Activated CD4-positive, alpha-beta T cell treated with anti-CD3 and anti-CD28 coated beads, Interleukin-2, amount 10 ng/mL, durations not matched to agents 24 days and 14 days (primary cell): ENCODE measurements around the gene EXOC2. TPM values are rescaled to one million over a fixed set of nuclear protein-coding genes. Genes with fewer than 3 reads are reported as not detected.

Experiments
- DNase-seq: peaks from one replicate; pipeline ENCODE4 v3.0.0; 2022
- H3K27ac Mint-ChIP-seq: one replicate; pipeline ENCODE4 v1.8.0; 2022; ENCODE audit warnings: mild to moderate bottlenecking, mixed read lengths
- H3K27me3 Mint-ChIP-seq: one replicate; pipeline ENCODE4 v1.8.0; 2022; ENCODE audit warnings: mixed read lengths
- H3K36me3 Mint-ChIP-seq: one replicate; pipeline ENCODE4 v1.8.0; 2022; ENCODE audit warnings: low read depth, mild to moderate bottlenecking, mixed read lengths
- H3K4me1 Mint-ChIP-seq: one replicate; pipeline ENCODE4 v1.8.0; 2021; ENCODE audit warnings: mixed read lengths
- H3K4me3 Mint-ChIP-seq: one replicate; pipeline ENCODE4 v1.8.0; 2022; ENCODE audit warnings: mild to moderate bottlenecking, moderate library complexity, mixed read lengths
- H3K9me3 Mint-ChIP-seq: one replicate; pipeline ENCODE4 v1.8.0; 2021; ENCODE audit warnings: mixed read lengths
- intact Hi-C: fragments of 100-400 bp; cut with micrococcal nuclease; formaldehyde crosslinking; loops from one replicate; pipeline ENCODE4 v1.15.1; 2023
- total RNA-seq: library from RNA; stranded (reverse); gene quantifications from 2 replicates; pipeline ENCODE4 v1.2.3, GENCODE V29; 2022

Gene EXOC2
- total RNA-seq, 1 donor from 2014 or later, result 43.6 TPM

DNA sequence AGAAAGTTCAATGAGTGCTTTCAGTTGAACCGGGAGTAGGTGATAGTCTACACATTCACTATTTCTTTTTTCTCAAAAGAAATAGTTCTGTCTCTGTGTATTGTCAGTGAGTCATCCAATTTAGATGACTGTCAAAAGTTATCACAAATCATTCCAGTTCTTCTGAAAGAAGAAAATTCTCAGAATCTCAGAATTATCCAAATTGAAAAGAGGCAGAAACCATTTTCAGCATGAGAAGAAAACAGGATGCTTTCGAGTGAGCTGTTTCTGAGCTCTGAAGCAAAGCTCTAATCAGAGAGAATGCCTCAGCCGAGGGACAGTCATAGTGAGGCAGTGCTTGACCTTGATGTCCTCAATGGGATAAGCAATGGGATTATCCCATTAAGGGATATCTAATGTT, 134.0 kb downstream of the EXOC2 start:
- DNase-seq, result peak; percentile 64
- Mint-ChIP-seq H3K4me1 (peaks cover 35% of the 10 kb centered on the region), H3K27me3 (no peaks in the 10 kb centered on the region), H3K4me3 (peak overlapping the region; percentile 33), H3K9me3 (no peaks in the 10 kb centered on the region), H3K36me3 (peaks cover 67% of the 10 kb centered on the region), H3K27ac (peak overlapping the region; percentile 90)
- intact Hi-C loops, result loop anchor here (1.0 kb wide), 1 partner anchor 11 kb away; no protein-coding TSS in a partner anchor

DNA sequence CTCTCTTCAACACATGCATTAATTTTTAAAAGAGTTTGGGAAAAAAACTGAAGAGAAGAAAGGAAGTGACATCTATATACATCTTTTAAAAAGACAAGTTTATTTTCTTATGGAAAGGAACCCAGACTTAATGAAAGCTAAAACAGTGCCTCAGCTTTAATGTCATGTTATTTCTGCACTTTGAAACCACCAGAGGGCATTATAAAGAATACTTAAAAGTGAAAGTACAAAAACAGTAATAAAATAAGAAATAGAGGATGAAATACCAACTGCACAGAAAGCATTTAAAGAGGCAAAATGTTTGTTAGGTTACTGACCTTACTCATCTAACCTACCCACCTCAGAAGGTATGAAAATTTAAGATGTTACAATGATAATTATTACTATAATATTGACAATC, 134.8 kb downstream of the EXOC2 start:
- intact Hi-C loops, result no loop called here
- H3K36me3 Mint-ChIP-seq, result peaks cover 70% of the 10 kb centered on the region
- peaks cover 35% of the 10 kb centered on the region for H3K4me1 Mint-ChIP-seq
- H3K27ac Mint-ChIP-seq, result peak overlapping the region; percentile 91
- no peaks in the 10 kb centered on the region for H3K9me3 Mint-ChIP-seq
- H3K27me3 Mint-ChIP-seq, result no peaks in the 10 kb centered on the region
- DNase-seq, result peak; percentile 36
- peak overlapping the region; percentile 57 for H3K4me3 Mint-ChIP-seq

DNA sequence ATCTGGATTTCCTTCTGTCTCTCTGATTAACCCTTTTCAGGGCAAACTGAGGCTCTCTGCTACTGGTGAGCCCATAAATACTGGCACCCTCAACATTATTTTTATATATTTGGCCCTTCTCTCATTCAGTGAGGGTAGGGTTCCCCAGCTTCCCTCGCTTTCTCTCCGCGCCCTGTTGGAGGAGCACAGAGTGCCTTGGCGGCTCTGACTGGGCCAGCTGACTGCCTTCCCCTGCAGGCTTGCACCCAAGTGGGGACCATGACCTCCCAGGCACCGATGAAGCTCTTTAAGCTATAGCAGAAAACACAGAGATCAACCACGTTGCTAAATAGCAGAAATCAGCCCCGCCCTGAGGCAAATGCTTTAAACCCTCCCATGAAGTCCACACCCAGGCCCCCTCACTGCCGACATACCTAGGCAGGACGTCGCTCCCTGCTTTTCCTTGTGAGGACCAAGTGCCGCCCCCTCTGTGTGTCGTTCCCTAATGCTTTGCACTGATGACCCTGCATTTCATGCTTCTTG, 141.0 kb downstream of the EXOC2 start:
- H3K4me1 Mint-ChIP-seq, result peaks cover 38% of the 10 kb centered on the region
- DNase-seq, result no peak
- intact Hi-C loops, result no loop called here
- no peaks in the 10 kb centered on the region for H3K27me3 Mint-ChIP-seq
- H3K9me3 Mint-ChIP-seq, result no peaks in the 10 kb centered on the region
- no peak overlapping the region for H3K4me3 Mint-ChIP-seq
- peaks cover 46% of the 10 kb centered on the region for H3K36me3 Mint-ChIP-seq
- H3K27ac Mint-ChIP-seq, result peak overlapping the region; percentile 57

DNA sequence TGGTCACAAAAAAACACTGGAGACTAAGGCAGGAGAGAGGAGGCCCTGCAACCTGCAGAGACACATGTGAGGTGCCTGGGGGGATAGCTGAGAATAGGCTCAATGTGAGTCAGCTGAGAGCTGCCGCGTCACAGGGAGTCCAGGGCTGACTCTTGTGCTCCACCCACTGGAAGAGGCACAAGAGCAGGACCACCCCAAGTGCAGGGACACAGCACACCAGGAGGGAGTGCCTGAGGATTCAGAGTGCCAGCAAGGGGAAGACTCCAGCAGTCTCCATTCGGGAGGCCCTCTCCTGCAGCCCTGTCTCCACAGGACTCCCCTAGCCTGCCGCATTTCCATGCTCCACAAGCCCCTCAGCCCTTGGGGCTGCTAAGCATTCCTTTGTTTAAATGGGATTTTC, 141.5 kb downstream of the EXOC2 start:
- H3K4me3 Mint-ChIP-seq, result no peak overlapping the region
- peaks cover 38% of the 10 kb centered on the region for H3K4me1 Mint-ChIP-seq
- H3K36me3 Mint-ChIP-seq, result peaks cover 46% of the 10 kb centered on the region
- H3K9me3 Mint-ChIP-seq, result no peaks in the 10 kb centered on the region
- H3K27ac Mint-ChIP-seq, result peak overlapping the region; percentile 84
- intact Hi-C loops, result no loop called here
- no peak for DNase-seq
- H3K27me3 Mint-ChIP-seq, result no peaks in the 10 kb centered on the region

DNA sequence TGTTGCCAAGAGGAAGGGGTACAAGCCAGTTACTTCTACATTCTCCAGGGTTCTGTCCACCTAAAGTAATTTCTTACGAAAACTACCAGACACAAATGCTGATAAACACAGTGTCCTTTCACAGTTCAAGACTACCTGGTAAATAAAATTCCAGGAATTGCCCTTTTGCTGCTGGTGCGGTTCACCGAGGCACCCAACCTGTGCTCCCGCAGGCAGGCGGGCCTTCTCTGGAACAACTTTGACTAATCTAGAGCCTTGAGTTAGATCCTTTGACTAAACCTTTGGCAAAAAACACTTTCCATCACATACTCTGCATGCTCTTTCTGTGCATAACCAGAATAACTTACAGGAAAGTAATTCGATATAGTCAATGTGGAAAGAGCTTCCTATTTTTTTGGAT, 143.0 kb downstream of the EXOC2 start:
- Mint-ChIP-seq H3K9me3 (no peaks in the 10 kb centered on the region), H3K27me3 (no peaks in the 10 kb centered on the region), H3K4me3 (peak overlapping the region; percentile 21), H3K4me1 (peaks cover 43% of the 10 kb centered on the region), H3K27ac (peak overlapping the region; percentile 84), H3K36me3 (peaks cover 41% of the 10 kb centered on the region)
- no peak for DNase-seq
- intact Hi-C loops, result loop anchor here (2.0 to 5.0 kb wide), 4 partner anchors 21 to 328 kb away; no protein-coding TSS in a partner anchor

DNA sequence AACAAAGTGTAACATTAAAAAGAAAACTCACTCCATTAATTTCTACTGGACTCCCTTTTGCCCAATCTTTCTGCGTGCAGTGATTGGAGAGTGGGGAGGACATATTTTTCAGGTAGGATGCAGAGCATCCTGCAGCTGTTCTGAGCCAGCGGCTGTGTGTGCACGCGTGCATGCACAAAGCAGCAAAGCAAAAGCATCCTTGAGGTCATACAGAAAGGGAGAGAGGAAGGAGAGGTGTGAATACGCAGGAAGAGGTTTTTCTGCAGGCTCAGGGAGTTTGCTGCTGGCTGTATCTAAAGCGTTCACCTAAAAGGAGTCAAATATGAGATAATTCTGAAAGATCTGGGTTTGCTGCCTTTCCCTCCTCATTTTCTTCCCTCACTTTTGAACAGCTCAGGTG, 144.4 kb downstream of the EXOC2 start:
- Mint-ChIP-seq H3K4me1 (peaks cover 53% of the 10 kb centered on the region), H3K36me3 (peaks cover 43% of the 10 kb centered on the region), H3K4me3 (peak overlapping the region; percentile 67), H3K27ac (peak overlapping the region; percentile 87), H3K9me3 (no peaks in the 10 kb centered on the region), H3K27me3 (no peaks in the 10 kb centered on the region)
- DNase-seq, result peak; percentile 84
- intact Hi-C loops, result loop anchor here (1.0 to 5.0 kb wide), 9 partner anchors 11 to 326 kb away; no protein-coding TSS in a partner anchor

DNA sequence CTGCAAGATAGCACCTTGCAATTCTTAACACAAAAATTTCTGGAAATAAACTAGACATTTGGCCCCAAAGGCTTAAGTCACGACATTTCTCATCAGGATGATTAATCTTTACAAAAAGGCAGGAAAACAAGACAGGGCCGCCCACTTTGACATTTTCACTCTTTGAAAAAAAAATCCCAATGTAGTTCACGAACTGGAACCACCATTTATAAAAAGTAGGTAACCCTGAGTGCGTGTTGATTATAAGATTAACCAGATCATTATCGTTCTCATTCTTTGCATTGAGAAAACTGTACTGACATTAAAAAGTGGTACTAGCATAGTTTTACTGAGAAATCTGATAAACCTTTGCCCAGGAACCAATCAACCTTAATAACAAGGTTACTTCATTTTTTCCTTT, 144.8 kb downstream of the EXOC2 start:
- Mint-ChIP-seq H3K4me1 (peaks cover 56% of the 10 kb centered on the region), H3K36me3 (peaks cover 42% of the 10 kb centered on the region), H3K4me3 (peak overlapping the region; percentile 67), H3K27me3 (no peaks in the 10 kb centered on the region), H3K27ac (peak overlapping the region; percentile 87), H3K9me3 (peaks cover 3% of the 10 kb centered on the region)
- DNase-seq, result no peak
- intact Hi-C loops, result loop anchor here (1.0 to 5.0 kb wide), 9 partner anchors 11 to 326 kb away; no protein-coding TSS in a partner anchor

DNA sequence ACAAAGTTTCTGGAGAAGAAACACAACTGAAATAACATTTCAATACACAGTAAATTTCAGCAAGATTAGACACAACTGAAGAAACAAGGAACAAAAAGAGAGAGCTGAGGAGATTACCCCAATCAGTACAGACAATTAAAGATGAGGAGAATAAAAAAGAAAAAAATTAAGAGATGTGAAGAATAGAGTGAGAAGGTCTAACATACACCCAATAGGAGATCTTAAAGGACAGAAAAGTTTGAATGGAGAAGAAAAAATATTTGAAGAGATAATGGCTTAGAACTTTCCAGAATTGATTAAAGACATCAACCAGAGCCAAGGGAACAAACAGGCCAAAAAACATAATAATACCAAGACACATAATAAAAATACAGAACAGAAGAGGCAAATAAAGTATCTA, 152.4 kb downstream of the EXOC2 start:
- DNase-seq, result no peak
- intact Hi-C loops, result no loop called here
- no peak overlapping the region for H3K4me3 Mint-ChIP-seq
- no peaks in the 10 kb centered on the region for H3K27me3 Mint-ChIP-seq
- no peak overlapping the region for H3K27ac Mint-ChIP-seq
- H3K36me3 Mint-ChIP-seq, result peaks cover 78% of the 10 kb centered on the region
- peaks cover 13% of the 10 kb centered on the region for H3K4me1 Mint-ChIP-seq
- peaks cover 27% of the 10 kb centered on the region for H3K9me3 Mint-ChIP-seq

DNA sequence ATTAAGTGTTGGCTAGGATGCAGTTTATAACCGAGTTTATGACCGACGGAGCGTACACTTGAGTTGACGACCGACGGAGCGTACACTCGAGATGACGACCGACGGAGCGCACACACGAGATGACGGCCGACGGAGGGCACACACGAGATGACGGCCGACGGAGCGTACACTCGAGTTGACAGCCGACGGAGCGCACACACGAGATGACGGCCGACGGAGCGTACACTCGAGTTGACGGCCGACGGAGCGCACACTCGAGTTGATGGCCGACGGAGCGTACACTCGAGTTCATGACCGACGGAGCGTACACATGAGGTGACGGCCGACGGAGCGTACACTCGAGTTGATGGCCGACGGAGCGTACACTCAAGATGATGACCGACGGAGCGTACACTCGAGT, 155.8 kb downstream of the EXOC2 start:
- Mint-ChIP-seq H3K36me3 (peaks cover 60% of the 10 kb centered on the region), H3K27me3 (no peaks in the 10 kb centered on the region), H3K9me3 (peaks cover 14% of the 10 kb centered on the region), H3K4me1 (no peaks in the 10 kb centered on the region), H3K27ac (no peak overlapping the region), H3K4me3 (no peak overlapping the region)
- intact Hi-C loops, result no loop called here
- peak; percentile 27 for DNase-seq

DNA sequence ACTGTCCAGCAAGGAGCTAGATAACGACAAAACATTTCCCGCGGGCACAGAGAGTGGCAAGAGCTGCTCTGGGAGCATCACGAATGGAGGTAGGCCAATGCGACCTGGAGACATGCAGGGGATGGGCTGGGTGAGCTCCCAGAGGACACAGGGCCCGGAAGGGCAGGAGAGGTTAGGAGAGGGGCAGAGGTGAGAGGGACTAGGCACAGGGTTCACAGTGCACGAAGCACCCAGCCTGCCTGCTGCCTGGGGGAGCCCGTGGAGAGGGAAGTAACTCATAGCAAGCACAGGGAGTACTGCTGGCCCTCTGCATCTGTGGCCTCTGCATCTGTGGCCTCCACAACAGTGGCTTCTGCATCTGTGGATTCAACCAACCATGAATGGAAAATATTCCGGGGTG, 162.5 kb downstream of the EXOC2 start:
- Mint-ChIP-seq H3K27me3 (no peaks in the 10 kb centered on the region), H3K4me3 (no peak overlapping the region), H3K4me1 (peaks cover 7% of the 10 kb centered on the region), H3K36me3 (peaks cover 26% of the 10 kb centered on the region), H3K27ac (no peak overlapping the region), H3K9me3 (no peaks in the 10 kb centered on the region)
- peak; percentile 52 for DNase-seq
- intact Hi-C loops, result no loop called here

DNA sequence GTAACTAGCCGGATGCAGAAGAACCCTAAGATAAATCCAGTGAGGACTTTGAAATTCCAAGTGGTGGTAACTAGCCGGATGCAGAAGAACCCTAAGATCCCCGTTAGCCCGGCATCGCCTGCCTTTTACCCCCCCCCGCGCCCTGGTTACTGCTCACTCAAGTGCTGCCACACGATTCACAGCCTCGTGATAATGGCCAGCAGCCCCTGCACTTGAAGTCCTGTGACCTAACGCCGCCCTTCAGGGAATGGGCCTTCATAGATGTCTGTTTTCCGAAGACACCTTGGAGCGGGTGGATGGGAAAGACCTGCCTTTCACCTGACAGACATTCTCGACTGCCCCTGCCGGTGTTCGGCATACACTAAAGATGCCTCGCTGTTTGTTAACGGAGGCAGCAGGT, 163.9 kb downstream of the EXOC2 start:
- no peaks in the 10 kb centered on the region for H3K9me3 Mint-ChIP-seq
- DNase-seq, result peak; percentile 51
- H3K27ac Mint-ChIP-seq, result no peak overlapping the region
- H3K4me1 Mint-ChIP-seq, result peaks cover 11% of the 10 kb centered on the region
- intact Hi-C loops, result loop anchor here (2.0 kb wide), 1 partner anchor 20 kb away; no protein-coding TSS in a partner anchor
- no peaks in the 10 kb centered on the region for H3K27me3 Mint-ChIP-seq
- H3K36me3 Mint-ChIP-seq, result peaks cover 27% of the 10 kb centered on the region
- H3K4me3 Mint-ChIP-seq, result no peak overlapping the region

DNA sequence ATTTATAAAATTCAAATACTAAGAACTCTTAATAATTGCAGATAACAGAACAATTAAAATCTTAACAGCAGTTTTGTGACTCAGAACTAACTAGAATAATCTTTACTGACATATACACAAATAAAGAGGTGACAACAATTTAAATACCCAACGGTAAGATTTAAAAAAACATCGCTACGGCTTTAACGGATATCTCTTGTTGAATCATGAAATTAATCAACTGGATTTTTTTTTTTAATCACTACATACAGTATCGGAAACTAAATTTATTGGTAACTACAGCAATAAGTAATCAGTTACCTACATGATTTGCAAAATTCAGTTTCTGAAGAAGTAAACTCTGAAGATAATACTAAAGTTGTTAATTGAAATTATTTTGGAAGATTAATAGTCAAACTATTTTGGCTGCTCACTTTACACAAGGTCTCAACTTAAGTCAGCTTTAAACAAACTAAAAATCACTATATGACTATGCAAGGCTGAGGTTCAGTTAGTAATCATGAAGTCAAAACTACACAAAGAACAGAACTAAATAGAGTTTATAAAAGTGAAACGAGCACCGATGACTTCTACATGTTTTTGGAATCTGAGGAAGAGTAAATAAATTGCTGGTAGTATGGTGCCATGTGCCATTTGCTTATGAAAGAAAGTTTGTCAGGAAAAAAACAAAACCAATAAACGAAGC, 164.8 kb downstream of the EXOC2 start:
- H3K4me1 Mint-ChIP-seq, result peaks cover 14% of the 10 kb centered on the region
- no peak overlapping the region for H3K4me3 Mint-ChIP-seq
- peaks cover 30% of the 10 kb centered on the region for H3K36me3 Mint-ChIP-seq
- peak overlapping the region; percentile 17 for H3K27ac Mint-ChIP-seq
- DNase-seq, result peak; percentile 17
- H3K9me3 Mint-ChIP-seq, result no peaks in the 10 kb centered on the region
- intact Hi-C loops, result loop anchor here (2.0 kb wide), 1 partner anchor 21 kb away; no protein-coding TSS in a partner anchor
- no peaks in the 10 kb centered on the region for H3K27me3 Mint-ChIP-seq

DNA sequence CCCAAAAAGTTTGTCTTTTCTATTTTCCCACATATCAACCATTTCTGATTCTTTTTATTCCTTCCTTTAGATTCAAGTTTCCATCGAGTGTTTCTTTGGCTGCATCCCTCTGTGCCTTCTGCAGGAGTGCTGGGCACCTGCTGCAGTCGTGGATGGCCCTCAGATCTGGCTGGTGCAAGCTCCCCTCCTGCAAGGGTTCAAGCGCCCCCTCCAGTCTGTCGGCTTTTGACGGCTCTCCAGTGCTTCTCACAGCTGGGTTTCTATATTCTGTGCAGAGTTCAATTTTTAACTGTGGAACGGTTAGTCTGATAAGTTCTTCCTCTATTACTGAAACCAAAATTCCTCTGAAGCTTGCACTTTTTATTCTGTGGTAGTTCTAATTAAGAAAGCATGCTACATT, 168.1 kb downstream of the EXOC2 start:
- intact Hi-C loops, result loop anchor here (2.0 kb wide), 1 partner anchor 14 kb away; no protein-coding TSS in a partner anchor
- Mint-ChIP-seq H3K4me3 (no peak overlapping the region), H3K9me3 (peaks cover 6% of the 10 kb centered on the region), H3K4me1 (peaks cover 18% of the 10 kb centered on the region), H3K27me3 (no peaks in the 10 kb centered on the region), H3K27ac (peak overlapping the region; percentile 71), H3K36me3 (peaks cover 40% of the 10 kb centered on the region)
- peak; percentile 76 for DNase-seq

DNA sequence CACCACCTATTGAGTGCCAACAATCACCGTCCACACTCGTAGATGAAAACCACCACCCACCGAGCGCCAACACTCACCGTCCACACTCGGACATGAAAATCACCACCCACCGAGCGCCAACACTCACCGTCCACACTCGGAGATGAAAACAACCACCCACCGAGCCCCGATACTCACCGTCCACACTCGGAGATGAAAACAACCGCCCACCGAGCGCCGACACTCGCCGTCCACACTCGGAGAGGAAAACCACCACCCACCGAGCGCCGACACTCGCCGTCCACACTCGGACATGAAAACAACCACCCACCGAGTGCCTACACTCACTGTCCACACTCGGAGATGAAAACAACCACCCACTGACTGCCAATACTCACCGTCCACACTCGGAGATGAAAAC, 172.1 kb downstream of the EXOC2 start:
- H3K36me3 Mint-ChIP-seq, result peaks cover 56% of the 10 kb centered on the region
- H3K4me3 Mint-ChIP-seq, result no peak overlapping the region
- no peaks in the 10 kb centered on the region for H3K27me3 Mint-ChIP-seq
- H3K4me1 Mint-ChIP-seq, result peaks cover 21% of the 10 kb centered on the region
- peak overlapping the region; percentile 67 for H3K27ac Mint-ChIP-seq
- H3K9me3 Mint-ChIP-seq, result peaks cover 10% of the 10 kb centered on the region
- intact Hi-C loops, result no loop called here
- DNase-seq, result no peak
